IPS-15b (cell line): ENCODE measurements around the gene CLDN6.

Source experiments
- H3K27me3 ChIP-seq: one replicate; pipeline ENCODE4 v1.6.1; 2013; ENCODE audit warnings: low read length; ENCODE audit not compliant: control insufficient read depth, insufficient read depth
- H3K36me3 ChIP-seq: one replicate; pipeline ENCODE4 v1.6.1; 2013; ENCODE audit warnings: low read length; ENCODE audit not compliant: control insufficient read depth, insufficient read depth
- H3K4me1 ChIP-seq: one replicate; pipeline ENCODE4 v1.6.1; 2013; ENCODE audit warnings: mild to moderate bottlenecking, low read length; ENCODE audit not compliant: control insufficient read depth, insufficient read depth
- H3K4me3 ChIP-seq: one replicate; pipeline ENCODE4 v1.5.1; 2013; ENCODE audit warnings: low read depth, low read length
- H3K9ac ChIP-seq: one replicate; pipeline ENCODE4 v1.6.1; 2013; ENCODE audit warnings: low read depth, mild to moderate bottlenecking, low read length
- H3K9me3 ChIP-seq: one replicate; pipeline ENCODE4 v1.6.1; 2013; ENCODE audit warnings: mild to moderate bottlenecking, low read length; ENCODE audit not compliant: control insufficient read depth, insufficient read depth

Gene CLDN6

DNA sequence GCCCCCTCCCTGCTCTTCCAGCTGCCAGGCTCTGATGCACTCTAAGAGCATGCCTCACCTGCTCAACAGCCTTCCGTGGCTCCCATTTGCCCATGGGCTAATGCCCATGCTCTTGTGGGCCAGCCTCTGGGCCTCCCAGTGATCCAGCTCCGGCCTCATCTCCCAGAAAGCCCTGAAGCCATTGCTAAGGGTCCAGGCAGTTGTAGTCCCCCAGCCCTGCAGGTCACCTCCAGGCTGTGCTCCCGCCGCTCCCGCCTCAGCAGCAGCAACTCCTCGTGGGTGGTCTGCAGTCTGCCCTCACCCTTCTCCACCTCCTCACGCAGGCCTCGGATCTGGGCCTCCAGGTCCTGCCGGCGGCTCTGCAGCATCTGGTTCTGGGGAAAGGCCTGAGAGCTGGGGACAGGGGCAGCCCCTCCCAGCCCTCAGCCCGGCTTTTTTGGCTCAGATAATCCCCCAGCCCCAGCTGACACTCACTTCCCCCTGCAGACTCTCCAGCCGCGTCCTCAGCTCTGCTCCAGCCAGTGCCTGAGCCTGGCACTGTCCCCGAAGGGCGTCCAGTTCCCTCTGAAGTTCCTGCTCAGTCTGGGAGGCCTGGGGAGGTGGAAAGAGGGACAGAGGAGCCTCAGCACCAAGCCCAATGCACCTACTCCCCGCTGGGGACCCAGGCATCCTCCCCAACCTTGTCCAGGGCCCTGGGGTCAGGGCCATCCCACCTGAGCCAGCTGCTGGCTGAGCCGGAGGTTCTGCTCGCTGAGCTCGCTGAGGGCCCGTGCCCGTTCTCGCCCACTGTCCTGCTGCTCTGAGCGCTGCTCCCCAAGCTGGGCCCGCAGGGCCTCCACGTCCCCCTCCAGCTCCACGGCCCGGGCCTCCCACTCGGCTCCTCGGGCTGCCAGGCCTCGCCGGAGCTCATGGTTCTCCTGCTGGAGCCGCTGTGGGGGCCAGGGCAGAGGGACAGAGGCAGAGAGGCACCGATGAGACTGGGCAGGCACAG lies 12.5 kb upstream of the CLDN6 start:
- peaks cover 19% of the 10 kb centered on the region for H3K27me3 ChIP-seq
- H3K9ac ChIP-seq: peak overlapping the region; percentile 24
- H3K9me3 ChIP-seq: no peaks in the 10 kb centered on the region
- peaks cover 2% of the 10 kb centered on the region for H3K4me1 ChIP-seq
- no peak overlapping the region for H3K4me3 ChIP-seq
- peaks cover 25% of the 10 kb centered on the region for H3K36me3 ChIP-seq

DNA sequence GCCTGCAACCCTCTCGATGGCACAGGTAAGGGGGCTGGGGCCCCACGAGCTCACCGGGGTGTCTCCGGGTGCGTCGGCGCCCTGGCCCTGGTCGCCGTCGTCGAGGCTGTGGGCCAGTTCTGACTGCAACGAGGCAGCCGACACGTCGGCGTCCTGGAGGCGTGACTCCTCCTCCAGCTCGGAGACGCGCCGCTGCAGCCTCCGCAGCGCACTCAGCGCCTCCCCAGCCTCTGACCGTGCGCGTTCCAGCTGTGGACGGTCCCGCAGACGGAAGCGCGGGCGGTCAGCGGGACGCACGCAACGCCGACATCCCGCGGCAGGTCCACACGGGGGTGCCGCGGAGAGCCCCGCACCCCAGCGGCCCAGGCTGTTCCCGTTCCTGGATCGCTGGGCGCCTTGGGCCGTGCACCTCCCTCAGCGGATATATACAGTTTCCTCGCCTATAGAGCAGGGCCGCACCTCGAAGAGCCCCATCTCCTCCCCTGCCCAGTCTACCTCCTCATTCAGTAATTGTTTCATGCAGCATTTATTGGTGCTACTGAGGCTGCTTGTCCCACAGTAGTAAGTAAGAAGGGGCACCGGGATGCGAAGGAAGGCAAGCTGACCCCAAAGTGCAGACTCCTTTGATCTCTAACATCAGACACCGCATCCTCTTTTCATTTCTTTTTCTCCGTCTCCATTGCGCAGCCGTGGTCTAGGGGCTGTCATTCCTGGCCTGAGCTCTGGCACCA lies 11.7 kb upstream of the CLDN6 start:
- Histone ChIP-seq H3K4me3 (peak overlapping the region; percentile 11), H3K9ac (no peak overlapping the region), H3K27me3 (peaks cover 16% of the 10 kb centered on the region), H3K9me3 (no peaks in the 10 kb centered on the region), H3K4me1 (peaks cover 2% of the 10 kb centered on the region), H3K36me3 (peaks cover 25% of the 10 kb centered on the region)

DNA sequence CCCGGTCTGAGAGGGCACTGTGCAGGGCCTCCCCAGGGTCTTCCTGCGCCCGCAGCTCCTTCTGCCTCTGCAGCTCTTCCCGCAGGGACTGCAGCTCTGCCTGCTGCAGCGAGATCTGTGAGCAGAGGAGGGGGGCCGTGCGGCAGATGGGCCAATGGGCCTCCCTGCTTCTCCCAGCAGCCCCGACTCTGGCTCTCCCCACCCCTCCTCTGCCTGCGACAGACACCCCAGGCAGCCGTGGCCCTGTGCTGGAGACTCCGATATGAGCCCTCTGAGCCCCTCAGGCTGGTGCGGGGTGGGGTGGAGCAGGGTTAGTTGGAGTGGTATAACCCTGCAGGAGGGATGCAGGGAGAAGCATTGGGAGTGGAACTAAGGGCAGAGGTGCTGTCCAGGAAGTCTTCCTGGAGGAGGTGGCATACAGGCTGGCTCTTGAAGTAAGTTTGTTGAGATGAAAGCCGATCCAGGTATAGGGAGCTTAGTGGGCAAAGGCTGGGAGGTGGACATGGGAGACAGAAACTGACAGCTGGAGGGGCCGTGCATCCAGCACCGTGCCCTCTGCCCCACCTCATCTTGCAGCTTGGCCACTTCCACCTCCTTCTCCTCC lies 10.8 kb upstream of the CLDN6 start:
- Histone ChIP-seq H3K4me3 (peak overlapping the region; percentile 18), H3K9me3 (no peaks in the 10 kb centered on the region), H3K36me3 (peaks cover 25% of the 10 kb centered on the region), H3K4me1 (peaks cover 2% of the 10 kb centered on the region), H3K27me3 (peaks cover 16% of the 10 kb centered on the region), H3K9ac (no peak overlapping the region)

DNA sequence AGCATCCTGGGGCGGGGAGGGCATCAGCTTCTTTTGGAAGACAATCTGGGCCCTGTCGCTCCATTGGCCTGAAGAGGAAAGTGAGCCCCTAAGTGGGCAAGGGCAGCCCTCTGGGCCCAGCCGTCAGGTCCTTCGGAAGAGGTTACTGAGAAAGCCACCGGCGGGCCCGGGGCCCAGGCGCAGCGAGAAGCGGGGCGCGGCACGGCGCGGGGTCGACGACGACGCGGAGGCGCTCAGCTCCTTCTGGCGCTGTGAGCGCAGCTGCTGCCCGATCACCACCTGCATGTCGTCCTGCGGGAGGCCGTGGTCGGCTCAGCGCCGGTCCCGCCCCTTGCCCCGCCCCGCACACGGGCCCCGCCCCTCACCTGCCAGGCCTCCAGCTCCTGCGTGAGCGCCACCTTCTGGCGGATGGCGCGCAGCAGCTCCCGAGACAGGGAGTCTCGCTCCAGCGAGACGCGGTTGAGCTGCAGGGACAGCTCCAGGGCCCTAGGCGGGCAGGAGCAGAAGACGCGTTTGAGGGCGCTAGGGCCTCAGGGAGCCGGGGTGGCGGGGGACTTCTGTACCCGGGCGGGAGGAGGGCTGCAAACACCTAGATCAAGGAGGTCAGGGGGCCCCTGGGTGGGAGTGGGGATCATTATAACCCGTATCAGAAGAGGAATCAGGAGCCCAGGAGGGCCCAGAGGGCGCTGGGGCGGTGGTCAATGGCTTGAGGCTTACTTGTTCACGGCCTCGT lies 10.2 kb upstream of the CLDN6 start:
- H3K9ac ChIP-seq: no peak overlapping the region

DNA sequence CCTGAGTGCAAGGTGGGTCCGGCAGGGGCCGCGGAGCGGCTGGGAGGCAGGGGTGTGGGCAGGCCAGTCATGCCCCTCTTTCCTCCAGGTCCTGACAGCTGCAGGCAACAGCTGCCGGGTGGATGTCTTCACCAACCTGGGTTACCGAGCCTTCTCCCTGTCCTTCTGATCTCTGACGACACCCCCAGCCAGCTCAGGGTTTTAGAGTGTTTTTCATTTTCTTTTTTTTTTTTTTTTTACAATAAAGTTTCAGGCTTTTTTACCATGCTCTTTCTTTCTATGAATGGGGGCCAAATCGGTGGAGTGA lies 9.5 kb upstream of the CLDN6 start:
- no peaks in the 10 kb centered on the region for H3K9me3 ChIP-seq
- no peak overlapping the region for H3K4me3 ChIP-seq
- no peak overlapping the region for H3K9ac ChIP-seq
- H3K36me3 ChIP-seq: peaks cover 25% of the 10 kb centered on the region
- peaks cover 7% of the 10 kb centered on the region for H3K4me1 ChIP-seq
- H3K27me3 ChIP-seq: peaks cover 16% of the 10 kb centered on the region

More for the DNA sequence above, 10.2 kb upstream of the CLDN6 start:
- H3K4me1 ChIP-seq: peaks cover 2% of the 10 kb centered on the region
- peak overlapping the region; percentile 22 for H3K4me3 ChIP-seq
- H3K36me3 ChIP-seq: peaks cover 25% of the 10 kb centered on the region
- peaks cover 16% of the 10 kb centered on the region for H3K27me3 ChIP-seq
- H3K9me3 ChIP-seq: no peaks in the 10 kb centered on the region

DNA sequence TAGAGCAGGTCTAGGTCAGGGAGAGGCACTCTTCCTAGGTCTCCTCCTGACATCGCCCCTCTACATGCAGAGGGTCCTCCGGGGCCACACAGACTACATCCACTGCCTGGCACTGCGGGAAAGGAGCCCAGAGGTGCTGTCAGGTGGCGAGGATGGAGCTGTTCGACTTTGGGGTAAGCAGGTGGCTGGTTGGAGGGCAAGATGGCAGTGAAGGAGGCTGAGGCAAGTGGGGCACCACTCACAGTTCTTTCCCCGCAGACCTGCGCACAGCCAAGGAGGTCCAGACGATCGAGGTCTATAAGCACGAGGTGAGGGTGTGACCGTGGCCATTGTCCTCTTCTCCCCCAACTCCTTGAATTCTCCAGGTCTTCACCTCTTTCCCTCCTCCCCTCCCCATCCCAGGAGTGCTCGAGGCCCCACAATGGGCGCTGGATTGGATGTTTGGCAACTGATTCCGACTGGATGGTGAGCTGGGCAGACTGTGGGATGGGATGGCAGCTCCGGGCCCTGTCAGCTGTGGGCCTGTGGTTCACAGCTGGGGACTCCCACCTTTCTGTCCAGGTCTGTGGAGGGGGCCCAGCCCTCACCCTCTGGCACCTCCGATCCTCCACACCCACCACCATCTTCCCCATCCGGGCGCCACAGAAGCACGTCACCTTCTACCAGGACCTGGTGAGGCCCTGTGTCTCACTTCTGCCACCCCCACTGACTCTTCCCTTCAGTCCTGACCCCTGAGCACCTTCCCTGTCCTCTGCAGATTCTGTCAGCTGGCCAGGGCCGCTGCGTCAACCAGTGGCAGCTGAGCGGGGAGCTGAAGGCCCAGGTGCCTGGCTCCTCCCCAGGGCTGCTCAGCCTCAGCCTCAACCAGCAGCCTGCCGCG lies 8.9 kb upstream of the CLDN6 start:
- Histone ChIP-seq H3K4me1 (peaks cover 8% of the 10 kb centered on the region), H3K9me3 (no peaks in the 10 kb centered on the region), H3K36me3 (peaks cover 27% of the 10 kb centered on the region), H3K9ac (no peak overlapping the region), H3K4me3 (no peak overlapping the region), H3K27me3 (peaks cover 16% of the 10 kb centered on the region)

DNA sequence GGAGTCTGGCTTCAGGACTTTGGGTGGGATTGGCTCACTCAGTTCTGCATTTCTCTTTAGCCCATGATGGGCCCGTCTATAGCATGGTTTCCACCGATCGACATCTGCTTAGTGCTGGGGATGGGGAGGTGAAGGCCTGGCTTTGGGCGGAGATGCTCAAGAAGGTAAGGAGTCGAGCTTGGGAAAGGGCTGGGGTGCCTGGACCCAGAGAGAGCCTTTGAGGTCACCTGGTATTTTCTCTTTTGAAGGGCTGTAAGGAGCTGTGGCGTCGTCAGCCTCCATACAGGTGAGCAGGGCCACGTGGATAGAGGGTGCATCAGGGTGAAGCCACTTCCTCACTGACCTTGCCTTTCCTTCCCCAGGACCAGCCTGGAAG lies 8.0 kb upstream of the CLDN6 start:
- Histone ChIP-seq H3K9ac (no peak overlapping the region), H3K27me3 (peaks cover 16% of the 10 kb centered on the region), H3K9me3 (no peaks in the 10 kb centered on the region), H3K4me3 (no peak overlapping the region), H3K4me1 (peaks cover 8% of the 10 kb centered on the region), H3K36me3 (peaks cover 32% of the 10 kb centered on the region)

DNA sequence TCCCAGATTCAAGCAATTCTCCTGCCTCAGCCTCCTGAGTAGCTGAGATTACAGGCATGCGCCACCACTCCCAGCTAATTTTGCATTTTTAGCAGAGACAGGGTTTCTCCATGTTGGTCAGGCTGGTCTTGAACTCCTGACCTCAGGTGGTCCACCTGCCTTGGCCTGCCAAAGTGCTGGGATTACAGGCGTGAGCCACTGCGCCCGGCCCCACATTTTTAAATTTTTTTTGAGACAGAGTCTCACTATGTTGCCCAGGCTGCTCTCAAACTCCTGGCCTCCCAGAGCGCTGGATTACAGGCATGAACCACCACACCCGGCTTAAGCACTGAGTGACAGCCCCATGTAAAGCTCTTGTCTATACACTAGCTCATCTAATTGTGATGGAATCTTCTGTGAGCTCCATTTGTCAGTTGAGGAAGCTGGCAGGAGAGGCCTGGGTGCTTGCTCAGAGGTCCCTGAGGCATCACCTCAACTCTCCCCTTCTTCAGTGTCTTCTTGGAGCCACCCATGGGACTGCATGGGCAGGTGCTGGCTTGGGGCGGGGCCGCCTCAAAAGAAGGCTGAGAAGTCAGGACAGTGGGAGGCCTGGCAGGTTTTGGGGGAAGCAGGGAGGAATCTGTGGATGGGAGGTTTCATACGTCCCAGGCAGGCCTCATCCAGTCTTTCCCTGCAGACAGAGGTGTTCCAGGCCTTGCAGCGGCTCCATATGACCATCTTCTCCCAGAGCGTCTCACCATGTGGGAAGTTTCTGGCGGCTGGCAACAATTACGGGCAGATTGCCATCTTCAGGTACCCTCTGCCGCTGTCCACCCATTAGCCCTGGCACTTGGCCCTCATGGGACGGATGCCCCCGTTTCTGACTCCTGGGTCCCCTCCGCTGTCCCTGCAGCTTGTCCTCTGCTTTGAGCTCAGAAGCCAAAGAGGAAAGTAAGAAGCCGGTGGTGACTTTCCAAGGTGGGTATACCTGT lies 7.3 kb upstream of the CLDN6 start:
- peaks cover 15% of the 10 kb centered on the region for H3K27me3 ChIP-seq
- H3K4me1 ChIP-seq: peaks cover 8% of the 10 kb centered on the region
- H3K4me3 ChIP-seq: no peak overlapping the region
- no peaks in the 10 kb centered on the region for H3K9me3 ChIP-seq
- no peak overlapping the region for H3K9ac ChIP-seq
- peaks cover 29% of the 10 kb centered on the region for H3K36me3 ChIP-seq

DNA sequence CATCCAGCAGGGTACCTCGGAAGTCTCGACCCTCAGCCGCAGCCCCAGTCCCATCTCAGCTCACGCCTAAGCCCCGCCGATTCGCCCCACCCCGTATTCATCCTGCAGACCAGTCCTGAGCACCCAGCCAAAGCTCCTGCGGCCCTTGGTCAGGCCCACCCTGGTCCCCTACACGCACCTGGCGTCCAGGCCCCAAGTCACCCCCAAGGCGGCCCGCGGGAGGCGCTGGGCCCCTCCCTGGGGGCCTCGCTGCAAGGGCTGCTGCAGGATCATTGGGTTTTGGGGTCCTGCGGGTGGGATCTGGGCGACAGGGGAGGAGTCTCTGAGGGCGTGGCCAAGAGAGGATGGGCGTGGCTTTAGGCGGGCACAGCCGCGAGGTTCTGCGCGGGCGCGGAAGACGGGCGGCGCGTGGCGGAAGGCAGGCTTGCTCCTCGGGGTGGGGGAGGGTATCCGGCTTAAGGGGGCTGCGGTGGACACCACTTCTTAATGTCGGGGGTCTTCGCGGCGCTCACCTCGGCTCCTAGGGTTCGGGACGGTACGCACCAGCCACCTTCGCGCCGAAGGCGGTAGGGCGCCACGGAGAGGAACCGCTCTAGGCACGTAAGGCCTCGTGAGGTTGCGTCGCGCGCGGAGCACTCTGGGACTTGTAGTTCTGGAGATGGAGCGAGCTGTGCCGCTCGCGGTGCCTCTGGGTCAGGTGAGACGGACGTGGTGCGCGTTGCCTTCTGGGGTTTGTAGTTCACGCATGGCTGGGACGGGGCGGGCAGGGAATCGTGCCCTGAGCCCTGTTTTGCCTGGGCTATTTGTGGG lies 5.9 kb upstream of the CLDN6 start, which contains the start of the genes HCFC1R1 and THOC6:
Gene HCFC1R1 (minus strand): TSS at position 274 of the 810 bp plus-strand sequence. CDS start 1 bp downstream, at position 273.
Gene THOC6 (plus strand): TSS at position 367 of the 810 bp plus-strand sequence. CDS start 292 bp downstream, at position 659.
- Histone ChIP-seq H3K4me1 (peaks cover 8% of the 10 kb centered on the region), H3K9ac (peak within 1 kb of the TSS; percentile 87), H3K4me3 (peak within 1 kb of the TSS; percentile 95), H3K36me3 (peaks cover 25% of the 10 kb centered on the region), H3K27me3 (peaks cover 2% of the 10 kb centered on the region), H3K9me3 (no peaks in the 10 kb centered on the region)
